ENCODE results near the gene SLC24A4.

DNA sequence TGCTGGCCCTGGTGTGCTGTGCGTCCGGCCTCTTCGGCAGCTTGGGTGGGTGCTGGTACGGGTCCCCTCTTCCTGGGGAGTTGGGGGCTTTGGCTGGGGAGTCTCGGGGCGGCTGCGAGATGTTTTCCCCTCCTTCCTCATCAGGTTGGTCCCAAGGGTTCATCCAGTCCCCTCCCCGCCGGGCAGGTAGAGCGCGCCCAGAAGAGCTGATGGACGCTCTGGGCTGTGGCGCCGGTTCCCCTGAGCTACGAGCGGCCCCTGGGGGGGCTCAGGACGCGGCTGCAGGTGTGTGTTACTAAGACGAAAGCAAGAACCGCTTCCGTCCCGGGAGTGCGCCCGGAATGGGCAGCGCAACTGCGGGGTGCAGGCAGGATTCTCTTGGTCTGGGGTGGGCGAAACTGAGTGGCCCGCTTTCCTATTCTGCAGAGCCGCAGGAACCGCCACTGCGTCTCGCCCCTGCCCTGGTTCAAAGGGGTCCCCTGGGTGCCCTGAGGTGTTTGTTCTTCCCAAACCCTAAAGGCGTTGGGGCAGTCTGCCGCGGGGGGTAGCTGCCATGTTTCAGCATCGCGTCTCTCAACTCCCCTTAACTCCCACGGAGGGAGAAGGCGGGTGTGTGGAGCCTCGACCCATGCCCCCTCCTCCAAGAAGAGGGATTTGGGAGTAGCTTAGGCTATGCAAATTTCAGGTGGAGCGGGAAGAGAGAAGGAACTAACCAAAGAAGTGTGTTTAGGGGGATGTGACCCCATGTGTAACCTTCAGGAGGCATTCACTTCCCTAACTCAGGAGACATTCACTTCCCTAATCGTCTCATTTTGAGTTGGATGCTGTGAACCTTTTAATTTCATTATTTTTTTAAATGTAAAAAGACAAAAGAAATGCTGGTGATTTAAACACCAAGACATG, 1.2 kb downstream of the SLC24A4 start:
- no peak for TF ChIP-seq EP300 (conservative IDR thresholded peaks at IDR 0.05; ENCODE audit: poor library complexity, severe bottlenecking)
- TF ChIP-seq CTCF (IDR thresholded peaks at IDR 0.05; ENCODE audit: poor library complexity, severe bottlenecking), result no peak

All from neural cell (in vitro differentiated cells).